Osteocyte (in vitro differentiated cells): ENCODE results near the gene ENOPH1. TPM values are rescaled to one million over a fixed set of nuclear protein-coding genes. Genes with fewer than 3 reads are reported as not detected.

ENCODE experiments used
- DNase-seq: peaks from one replicate; pipeline ENCODE4 v3.0.0; 2021; ENCODE audit warnings: mixed read lengths; ENCODE audit not compliant: unreplicated experiment; ENCODE audit errors: extremely low spot score
- H3K27ac Mint-ChIP-seq: one replicate; pipeline ENCODE4 v1.8.0; 2021; ENCODE audit warnings: mild to moderate bottlenecking, mixed read lengths; ENCODE audit not compliant: unreplicated experiment
- H3K27me3 Mint-ChIP-seq: one replicate; pipeline ENCODE4 v1.8.0; 2021; ENCODE audit warnings: mixed read lengths; ENCODE audit not compliant: unreplicated experiment
- H3K36me3 Mint-ChIP-seq: one replicate; pipeline ENCODE4 v1.8.0; 2021; ENCODE audit warnings: mixed read lengths; ENCODE audit not compliant: unreplicated experiment
- H3K4me1 Mint-ChIP-seq: one replicate; pipeline ENCODE4 v1.8.0; 2021; ENCODE audit warnings: mixed read lengths; ENCODE audit not compliant: unreplicated experiment
- H3K4me3 Mint-ChIP-seq: one replicate; pipeline ENCODE4 v1.8.0; 2021; ENCODE audit warnings: mild to moderate bottlenecking, moderate library complexity, mixed read lengths; ENCODE audit not compliant: unreplicated experiment
- H3K9me3 Mint-ChIP-seq: one replicate; pipeline ENCODE4 v1.8.0; 2021; ENCODE audit warnings: mixed read lengths; ENCODE audit not compliant: unreplicated experiment
- CTCF ChIP-seq: fragments of 200-600 bp; sonication (generic); IDR thresholded peaks from 2 replicates; pipeline ENCODE4 v1.5.0; 2021; ENCODE audit warnings: antibody characterized with exemption, mild to moderate bottlenecking, moderate library complexity
- total RNA-seq: library from RNA; stranded (reverse); gene quantifications from 2 replicates; pipeline ENCODE4 v1.2.1, GENCODE V29; 2021

Gene ENOPH1
- total RNA-seq, 1 donor from 2014 or later = 36.5 TPM

GRCh38 chr4:82437285-82438005 lies 7.1 kb downstream of the ENOPH1 start:
- H3K27me3 Mint-ChIP-seq = no peaks in the 10 kb centered on the region
- peaks cover 5% of the 10 kb centered on the region for H3K36me3 Mint-ChIP-seq
- no peak for DNase-seq
- H3K27ac Mint-ChIP-seq = peak overlapping the region; percentile 3
- no peaks in the 10 kb centered on the region for H3K9me3 Mint-ChIP-seq
- H3K4me1 Mint-ChIP-seq = peaks cover 19% of the 10 kb centered on the region
- H3K4me3 Mint-ChIP-seq = no peak overlapping the region
- no peak for TF ChIP-seq CTCF

DNA sequence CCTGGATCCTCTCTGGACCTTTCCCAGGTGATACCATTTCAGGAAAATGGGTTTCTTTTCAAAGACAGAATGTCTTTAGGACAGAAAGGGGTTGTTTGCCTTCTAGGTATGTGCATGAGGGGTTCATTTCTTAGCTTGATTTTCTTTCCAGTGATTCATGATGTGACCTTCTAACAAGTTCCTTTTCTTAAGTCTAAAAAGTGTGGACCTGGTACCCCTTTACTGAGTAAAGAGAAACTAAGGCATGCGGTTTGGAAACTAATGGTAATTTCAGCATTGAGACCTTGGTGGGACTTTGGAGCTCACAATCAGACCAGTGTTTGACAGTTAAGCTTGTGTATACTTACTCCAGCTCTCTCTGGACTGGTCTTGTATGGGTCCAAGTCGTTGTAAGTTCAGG lies 8.7 kb downstream of the ENOPH1 start:
- TF ChIP-seq CTCF = no peak
- Mint-ChIP-seq H3K9me3 (no peaks in the 10 kb centered on the region), H3K27me3 (no peaks in the 10 kb centered on the region), H3K27ac (no peak overlapping the region), H3K36me3 (no peaks in the 10 kb centered on the region), H3K4me1 (peaks cover 8% of the 10 kb centered on the region), H3K4me3 (no peak overlapping the region)
- no peak for DNase-seq

DNA sequence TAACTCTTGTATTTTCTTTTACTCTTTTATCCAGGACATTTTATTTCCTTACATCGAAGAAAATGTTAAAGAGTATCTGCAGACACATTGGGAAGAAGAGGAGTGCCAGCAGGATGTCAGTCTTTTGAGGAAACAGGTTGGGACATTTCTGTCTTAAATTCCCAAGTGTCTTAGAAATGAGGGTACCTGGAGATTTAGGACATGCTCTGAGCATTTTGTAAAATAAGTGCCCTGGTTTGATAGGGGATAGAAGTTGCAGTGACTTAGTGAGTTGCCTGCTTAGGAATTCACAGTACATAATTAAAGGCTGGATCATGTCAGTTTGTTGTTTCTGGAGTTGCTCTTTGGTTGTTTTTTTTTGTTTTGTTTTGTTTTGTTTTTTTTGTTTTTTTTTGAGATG lies 17.5 kb downstream of the ENOPH1 start:
- Mint-ChIP-seq H3K27ac (no peak overlapping the region), H3K4me1 (peaks cover 2% of the 10 kb centered on the region), H3K4me3 (no peak overlapping the region), H3K27me3 (no peaks in the 10 kb centered on the region), H3K36me3 (peaks cover 31% of the 10 kb centered on the region), H3K9me3 (no peaks in the 10 kb centered on the region)
- no peak for DNase-seq
- no peak for TF ChIP-seq CTCF

- Mint-ChIP-seq H3K27me3 (no peaks in the 10 kb centered on the region), H3K27ac (no peak overlapping the region), H3K4me1 (peaks cover 2% of the 10 kb centered on the region), H3K36me3 (peaks cover 42% of the 10 kb centered on the region), H3K9me3 (no peaks in the 10 kb centered on the region), H3K4me3 (no peak overlapping the region)
- DNase-seq = no peak
- TF ChIP-seq CTCF = no peak
These were observed 20.8 kb downstream of the ENOPH1 start for GRCh38 chr4:82450966-82451755.

DNA sequence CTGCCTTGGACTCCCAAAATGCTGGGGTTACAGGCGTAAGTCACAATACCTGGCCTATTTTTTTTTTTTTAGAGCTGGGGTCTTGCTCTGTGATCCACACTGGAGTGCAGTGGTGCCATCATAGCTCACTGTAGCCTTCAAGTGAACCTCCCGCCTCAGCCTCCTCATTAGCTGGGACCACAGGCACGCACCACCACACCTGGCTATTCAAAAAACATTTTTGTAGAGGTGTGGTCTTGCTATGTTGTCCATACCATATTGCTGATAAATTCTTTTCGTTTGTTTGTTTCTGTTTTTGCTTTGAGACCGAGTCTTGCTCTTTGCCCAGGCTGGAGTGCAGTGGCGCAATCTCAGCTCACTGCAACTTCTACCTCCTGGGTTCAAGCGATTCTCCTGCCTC lies 21.6 kb downstream of the ENOPH1 start:
- DNase-seq = no peak
- no peak for TF ChIP-seq CTCF
- Mint-ChIP-seq H3K4me3 (no peak overlapping the region), H3K27ac (no peak overlapping the region), H3K9me3 (no peaks in the 10 kb centered on the region), H3K36me3 (peaks cover 47% of the 10 kb centered on the region), H3K4me1 (peaks cover 2% of the 10 kb centered on the region), H3K27me3 (no peaks in the 10 kb centered on the region)
